ENCODE measurements around the gene ACY1. TPM values are rescaled to one million over a fixed set of nuclear protein-coding genes. Genes with fewer than 3 reads are reported as not detected.

ACY1 gene
- polyA plus RNA-seq, 1 donor (not counting 4 experiments of a cell fraction or from before 2014, with no cell fraction given) = 71.8 TPM

- no peak for TF ChIP-seq EZH2 (IDR thresholded peaks at IDR 0.05; ENCODE audit: low read length)
- TF ChIP-seq, protein P1, sequence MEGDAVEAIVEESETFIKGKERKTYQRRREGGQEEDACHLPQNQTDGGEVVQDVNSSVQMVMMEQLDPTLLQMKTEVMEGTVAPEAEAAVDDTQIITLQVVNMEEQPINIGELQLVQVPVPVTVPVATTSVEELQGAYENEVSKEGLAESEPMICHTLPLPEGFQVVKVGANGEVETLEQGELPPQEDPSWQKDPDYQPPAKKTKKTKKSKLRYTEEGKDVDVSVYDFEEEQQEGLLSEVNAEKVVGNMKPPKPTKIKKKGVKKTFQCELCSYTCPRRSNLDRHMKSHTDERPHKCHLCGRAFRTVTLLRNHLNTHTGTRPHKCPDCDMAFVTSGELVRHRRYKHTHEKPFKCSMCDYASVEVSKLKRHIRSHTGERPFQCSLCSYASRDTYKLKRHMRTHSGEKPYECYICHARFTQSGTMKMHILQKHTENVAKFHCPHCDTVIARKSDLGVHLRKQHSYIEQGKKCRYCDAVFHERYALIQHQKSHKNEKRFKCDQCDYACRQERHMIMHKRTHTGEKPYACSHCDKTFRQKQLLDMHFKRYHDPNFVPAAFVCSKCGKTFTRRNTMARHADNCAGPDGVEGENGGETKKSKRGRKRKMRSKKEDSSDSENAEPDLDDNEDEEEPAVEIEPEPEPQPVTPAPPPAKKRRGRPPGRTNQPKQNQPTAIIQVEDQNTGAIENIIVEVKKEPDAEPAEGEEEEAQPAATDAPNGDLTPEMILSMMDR (optimal IDR thresholded peaks at IDR 0.05 in 1 of 3, IDR thresholded peaks at IDR 0.05 in 1 of 3, conservative IDR thresholded peaks at IDR 0.05 in 1 of 3; ENCODE audit: extremely low read depth in 1 of 3, insufficient read depth in 2 of 3, low read length in 3 of 3) = no peak
- H3K27ac ChIP-seq (ENCODE audit: control insufficient read depth, insufficient read depth, low read length) = no peak overlapping the region
- H4K20me1 ChIP-seq (ENCODE audit: control insufficient read depth, extremely low read depth, insufficient read depth, low read length) = peaks cover 3% of the 10 kb centered on the region
- FAIRE-seq (no peak), DNase-seq (ENCODE audit: low read depth, low spot score) (no peak)
- peaks cover 35 to 48% of the 10 kb centered on the region in 2 experiments for H3K36me3 ChIP-seq (ENCODE audit: control insufficient read depth in 2 of 2, extremely low read depth in 1 of 2, insufficient read depth in 2 of 2, low read length in 2 of 2)
- peaks cover 16% of the 10 kb centered on the region for H3K79me2 ChIP-seq (ENCODE audit: control insufficient read depth, insufficient read depth, low read length)
- H3K27me3 ChIP-seq (ENCODE audit: control insufficient read depth, extremely low read depth, insufficient read depth, low read length) = no peaks in the 10 kb centered on the region
- H3K4me3 ChIP-seq (ENCODE audit: control insufficient read depth in 2 of 3, extremely low read depth in 1 of 3, insufficient read depth in 2 of 3, low read depth in 1 of 3, low read length in 3 of 3) = no peak overlapping the region
- no peak overlapping the region for H3K4me2 ChIP-seq (ENCODE audit: control insufficient read depth, extremely low read depth, insufficient read depth, low read depth, low read length)
- dilution Hi-C loops (cut with MboI; ENCODE audit: extremely low pct_ligation_motif_present, low sequenced_read_pairs) = no loop called here
- H3K9me1 ChIP-seq (ENCODE audit: control insufficient read depth, extremely low read depth, insufficient read depth, low read length) = peaks cover 2% of the 10 kb centered on the region
- no peak overlapping the region for H3K9ac ChIP-seq (ENCODE audit: control insufficient read depth, extremely low read depth, insufficient read depth, low read length)
- H3K9me3 ChIP-seq (ENCODE audit: control insufficient read depth, low read depth, low read length) = no peaks in the 10 kb centered on the region
- peaks cover 6% of the 10 kb centered on the region for H3K4me1 ChIP-seq (ENCODE audit: control insufficient read depth, extremely low read depth, insufficient read depth, low read length)
- H2AFZ ChIP-seq (ENCODE audit: control insufficient read depth, low read length) = no peak overlapping the region
Measured at GRCh38 chr3:51934991-51935885, 48.1 kb upstream of the ACY1 start.

DNA sequence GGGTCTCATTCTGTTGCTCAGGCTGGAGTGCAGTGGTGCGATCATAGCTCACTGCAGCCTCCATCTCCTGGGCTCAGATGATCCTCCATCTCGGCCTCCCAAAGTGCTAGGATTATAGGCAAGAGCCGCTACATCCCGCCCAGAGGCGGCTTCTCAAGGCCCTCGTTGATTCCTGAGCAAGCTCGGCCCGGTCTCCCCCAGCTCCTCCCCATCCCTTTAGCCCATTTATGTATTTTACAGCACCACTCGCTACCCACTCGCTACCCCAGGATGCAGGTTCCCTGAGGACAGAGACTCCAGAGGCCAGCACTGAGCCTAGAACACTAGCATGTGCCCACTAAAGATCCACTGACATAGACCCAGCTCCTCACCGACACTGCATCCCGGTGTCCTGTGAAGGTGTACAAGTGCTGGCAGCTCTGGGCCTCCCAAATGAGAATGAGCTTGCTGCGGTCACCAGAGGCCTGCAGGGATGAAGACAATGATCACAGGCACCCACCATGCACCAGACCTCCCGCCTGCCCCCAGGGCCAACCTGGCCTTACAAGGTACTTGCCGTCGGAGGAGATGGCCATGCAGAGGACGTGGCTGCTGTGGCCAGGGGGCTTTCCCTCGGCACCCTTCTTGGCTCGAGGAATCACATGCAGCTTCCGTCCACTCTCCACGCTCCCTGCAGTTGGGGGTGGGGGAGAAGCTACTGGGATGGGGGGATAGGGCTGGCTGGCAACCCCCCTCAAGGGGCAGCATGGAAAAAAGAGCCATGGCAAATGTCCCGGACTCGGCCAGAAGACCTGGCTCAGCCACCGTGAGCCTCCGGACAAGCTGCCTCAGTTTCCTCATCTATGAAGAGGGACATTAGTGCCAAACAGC lies 47.2 kb upstream of the ACY1 start:
- dilution Hi-C loops (cut with MboI; ENCODE audit: extremely low pct_ligation_motif_present, low sequenced_read_pairs) = no loop called here
- Histone ChIP-seq H2AFZ (ENCODE audit: control insufficient read depth, low read length) (no peak overlapping the region), H3K4me3 (ENCODE audit: control insufficient read depth in 2 of 3, extremely low read depth in 1 of 3, insufficient read depth in 2 of 3, low read depth in 1 of 3, low read length in 3 of 3) (no peak overlapping the region), H3K4me1 (ENCODE audit: control insufficient read depth, extremely low read depth, insufficient read depth, low read length) (peaks cover 12% of the 10 kb centered on the region), H3K4me2 (ENCODE audit: control insufficient read depth, extremely low read depth, insufficient read depth, low read depth, low read length) (no peak overlapping the region), H3K36me3 (ENCODE audit: control insufficient read depth in 2 of 2, extremely low read depth in 1 of 2, insufficient read depth in 2 of 2, low read length in 2 of 2) (peaks cover 36 to 45% of the 10 kb centered on the region in 2 experiments), H3K27me3 (ENCODE audit: control insufficient read depth, extremely low read depth, insufficient read depth, low read length) (no peaks in the 10 kb centered on the region), H3K9me1 (ENCODE audit: control insufficient read depth, extremely low read depth, insufficient read depth, low read length) (peaks cover 2% of the 10 kb centered on the region), H3K27ac (ENCODE audit: control insufficient read depth, insufficient read depth, low read length) (no peak overlapping the region), H3K79me2 (ENCODE audit: control insufficient read depth, insufficient read depth, low read length) (peaks cover 25% of the 10 kb centered on the region), H3K9me3 (ENCODE audit: control insufficient read depth, low read depth, low read length) (no peaks in the 10 kb centered on the region), H3K9ac (ENCODE audit: control insufficient read depth, extremely low read depth, insufficient read depth, low read length) (no peak overlapping the region), H4K20me1 (ENCODE audit: control insufficient read depth, extremely low read depth, insufficient read depth, low read length) (peaks cover 2% of the 10 kb centered on the region)
- DNase-seq (ENCODE audit: low read depth, low spot score) (no peak), FAIRE-seq (no peak)
- TF ChIP-seq, protein P1 (optimal IDR thresholded peaks at IDR 0.05 in 1 of 3, IDR thresholded peaks at IDR 0.05 in 1 of 3, conservative IDR thresholded peaks at IDR 0.05 in 1 of 3; ENCODE audit: extremely low read depth in 1 of 3, insufficient read depth in 2 of 3, low read length in 3 of 3) = no peak
- TF ChIP-seq EZH2 (IDR thresholded peaks at IDR 0.05; ENCODE audit: low read length) = no peak
